Measurements from ENCODE around the gene NPM1.

DNA sequence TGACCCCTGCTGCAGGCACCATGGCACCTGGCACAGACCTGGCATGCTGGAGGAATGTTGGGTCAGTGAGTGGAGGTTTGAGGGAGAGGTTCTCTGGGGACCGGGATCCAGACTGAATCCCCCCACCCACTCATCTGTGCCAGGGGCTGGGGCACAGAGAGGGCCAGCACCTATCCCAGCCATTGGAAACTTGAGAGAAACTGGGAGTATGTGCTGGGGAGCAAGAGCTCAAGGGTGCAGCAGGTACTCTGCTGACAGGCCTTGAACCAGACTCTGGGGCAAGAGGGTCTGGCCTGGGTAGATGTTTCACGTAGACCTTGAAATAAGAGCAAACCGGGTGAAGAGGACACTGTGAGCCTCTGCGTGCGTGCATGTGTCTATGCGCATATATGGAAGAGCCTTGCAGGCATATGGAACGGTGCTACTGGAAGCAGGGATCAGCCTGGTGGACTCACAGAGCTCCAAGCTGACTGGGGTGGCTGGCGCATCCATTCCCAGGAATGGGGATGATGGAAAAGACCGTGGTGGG lies 40.6 kb downstream of the NPM1 start:
- TF ChIP-seq, protein P1, sequence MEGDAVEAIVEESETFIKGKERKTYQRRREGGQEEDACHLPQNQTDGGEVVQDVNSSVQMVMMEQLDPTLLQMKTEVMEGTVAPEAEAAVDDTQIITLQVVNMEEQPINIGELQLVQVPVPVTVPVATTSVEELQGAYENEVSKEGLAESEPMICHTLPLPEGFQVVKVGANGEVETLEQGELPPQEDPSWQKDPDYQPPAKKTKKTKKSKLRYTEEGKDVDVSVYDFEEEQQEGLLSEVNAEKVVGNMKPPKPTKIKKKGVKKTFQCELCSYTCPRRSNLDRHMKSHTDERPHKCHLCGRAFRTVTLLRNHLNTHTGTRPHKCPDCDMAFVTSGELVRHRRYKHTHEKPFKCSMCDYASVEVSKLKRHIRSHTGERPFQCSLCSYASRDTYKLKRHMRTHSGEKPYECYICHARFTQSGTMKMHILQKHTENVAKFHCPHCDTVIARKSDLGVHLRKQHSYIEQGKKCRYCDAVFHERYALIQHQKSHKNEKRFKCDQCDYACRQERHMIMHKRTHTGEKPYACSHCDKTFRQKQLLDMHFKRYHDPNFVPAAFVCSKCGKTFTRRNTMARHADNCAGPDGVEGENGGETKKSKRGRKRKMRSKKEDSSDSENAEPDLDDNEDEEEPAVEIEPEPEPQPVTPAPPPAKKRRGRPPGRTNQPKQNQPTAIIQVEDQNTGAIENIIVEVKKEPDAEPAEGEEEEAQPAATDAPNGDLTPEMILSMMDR (conservative IDR thresholded peaks at IDR 0.05 in 1 of 2, IDR thresholded peaks at IDR 0.05 in 1 of 2; ENCODE audit: extremely low read depth in 1 of 2, insufficient read depth in 1 of 2, low read depth in 1 of 2, low read length in 2 of 2): no peak
- no peak for TF ChIP-seq EZH2 (IDR thresholded peaks at IDR 0.05; ENCODE audit: borderline replicate concordance, low read length)

All from mammary epithelial cell (primary cell).